GM12878 (cell line): Measurements from ENCODE around the gene NHERF1. TPM values are rescaled to one million over a fixed set of nuclear protein-coding genes. Genes with fewer than 3 reads are reported as not detected.

Experiments
- BRCA1 ChIP-seq: IDR thresholded peaks from 2 replicates; pipeline ENCODE4 v1.6.1; 2011; ENCODE audit warnings: low read depth, low read length, improper control_type of control experiment
- CEBPZ ChIP-seq: fragments of 150-350 bp; IDR thresholded peaks from 2 replicates; pipeline ENCODE4 v1.6.1; 2016; ENCODE audit warnings: low read depth, low read length
- CREB1 ChIP-seq: IDR thresholded peaks from 2 replicates; pipeline ENCODE4 v1.6.1; 2012; ENCODE audit warnings: low read depth, mild to moderate bottlenecking, inconsistent platforms
- CREM ChIP-seq: IDR thresholded peaks from 2 replicates; pipeline ENCODE4 v1.6.1; 2014; ENCODE audit warnings: antibody characterized with exemption, low read depth
- FOS ChIP-seq: IDR thresholded peaks from 3 replicates; pipeline ENCODE4 v1.6.1; 2011; ENCODE audit warnings: borderline replicate concordance; ENCODE audit not compliant: insufficient read length; ENCODE audit errors: extremely low read depth
- IKZF1 ChIP-seq: fragments of 450-650 bp; conservative IDR thresholded peaks from 2 replicates; pipeline ENCODE4 v1.6.1; 2017; ENCODE audit warnings: antibody characterized with exemption, mild to moderate bottlenecking
- LARP7 ChIP-seq: fragments of 450-650 bp; IDR thresholded peaks from 2 replicates; pipeline ENCODE4 v1.6.1; 2017; ENCODE audit warnings: mild to moderate bottlenecking
- MYB ChIP-seq: fragments of 150-350 bp; IDR thresholded peaks from 2 replicates; pipeline ENCODE4 v1.6.1; 2014; ENCODE audit warnings: mild to moderate bottlenecking, low read depth, low read length, borderline replicate concordance
- MYC ChIP-seq: IDR thresholded peaks from 2 replicates; pipeline ENCODE4 v1.6.1; 2011; ENCODE audit warnings: mild to moderate bottlenecking, low read length, moderate library complexity, inconsistent platforms; ENCODE audit not compliant: insufficient read depth, insufficient replicate concordance, insufficient read length, severe bottlenecking
- NFYB ChIP-seq: IDR thresholded peaks from 2 replicates; pipeline ENCODE4 v1.6.1; 2011; ENCODE audit warnings: low read depth, mild to moderate bottlenecking, low read length, improper control_type of control experiment, moderate library complexity; ENCODE audit not compliant: insufficient read depth
- NKRF ChIP-seq: fragments of 450-650 bp; conservative IDR thresholded peaks from 2 replicates; pipeline ENCODE4 v1.6.1; 2017; ENCODE audit warnings: mild to moderate bottlenecking, moderate library complexity
- NR2C1 ChIP-seq: fragments of 450-650 bp; IDR thresholded peaks from 2 replicates; pipeline ENCODE4 v1.6.1; 2017; ENCODE audit warnings: antibody characterized with exemption, mild to moderate bottlenecking, moderate library complexity
- NRF1 ChIP-seq: conservative IDR thresholded peaks from 2 replicates; pipeline ENCODE4 v1.6.1; 2011; ENCODE audit warnings: mild to moderate bottlenecking, low read depth, low read length, improper control_type of control experiment
- POLR2AphosphoS5 ChIP-seq: IDR thresholded peaks from 2 replicates; pipeline ENCODE4 v1.6.1; 2011; ENCODE audit warnings: mild to moderate bottlenecking, low read length, inconsistent platforms
- RAD51 ChIP-seq: fragments of 450-650 bp; IDR thresholded peaks from 2 replicates; pipeline ENCODE4 v1.6.1; 2016; ENCODE audit warnings: moderate library complexity, mild to moderate bottlenecking, inconsistent platforms
- RFX5 ChIP-seq: IDR thresholded peaks from 2 replicates; pipeline ENCODE4 v1.6.1; 2011; ENCODE audit warnings: low read depth, low read length, improper control_type of control experiment
- SMAD1 ChIP-seq: fragments of 450-650 bp; IDR thresholded peaks from 2 replicates; pipeline ENCODE4 v1.6.1; 2018; ENCODE audit warnings: mild to moderate bottlenecking, low read depth; ENCODE audit not compliant: partially characterized antibody
- polyA plus RNA-seq, 11 experiments: library from polyadenylated mRNA; depleted of rRNA in 4 of 11; unstranded in 6 of 11; stranded (reverse) in 5 of 11; fragments of >200 nt; fragmentation: Nextera tagmentation in 4 of 11; fragmentation: Illumina TruSeq in 1 of 11; extraction: Ambion mirVana in 4 of 11; extraction: Trizol in 1 of 11; gene quantifications; 1 replicate in 1 of 11; 2 replicates in 10 of 11; pipeline versions ENCODE4 v1.2.1 to v1.2.3, GENCODE V29; 2011 to 2016; ENCODE audit warnings: inconsistent platforms in 2 of 11, missing spikeins in 2 of 11, low read depth in 1 of 11
- total RNA-seq, 4 experiments: library from RNA; depleted of rRNA in 3 of 4; stranded (reverse); fragments of >200 nt in 3 of 4; fragmentation: Illumina TruSeq in 1 of 4; extraction: Trizol in 1 of 4; gene quantifications; 2 replicates each; pipeline versions ENCODE4 v1.2.1 to v1.2.3, GENCODE V29; 2013 to 2021
- TF ChIP-seq, protein P1 (sequence below): fragments of 450-650 bp; IDR thresholded peaks from 2 replicates; pipeline ENCODE4 v1.6.1; 2017; ENCODE audit warnings: mild to moderate bottlenecking, low read depth, inconsistent platforms; ENCODE audit not compliant: poor library complexity, severe bottlenecking
- TF ChIP-seq, protein P2 (sequence below), 3 experiments: IDR thresholded peaks in 2 of 3; conservative IDR thresholded peaks in 1 of 3; 2 replicates each; pipeline ENCODE4 v1.5.1; 2011; ENCODE audit warnings: low read depth in 3 of 3, low read length in 3 of 3, mild to moderate bottlenecking in 3 of 3, control low read depth in 2 of 3, moderate library complexity in 2 of 3, inconsistent platforms in 1 of 3, mixed read lengths in 1 of 3; ENCODE audit not compliant: control insufficient read depth in 2 of 3, insufficient read depth in 1 of 3; ENCODE audit errors: extremely low read depth in 1 of 3

NHERF1 gene
- total and polyA plus RNA-seq, 10 of the 15 experiments (the other 5 are each of a cell fraction or from before 2014, with no cell fraction given) = 13.4 to 61.6 (median 39.0) TPM

DNA sequence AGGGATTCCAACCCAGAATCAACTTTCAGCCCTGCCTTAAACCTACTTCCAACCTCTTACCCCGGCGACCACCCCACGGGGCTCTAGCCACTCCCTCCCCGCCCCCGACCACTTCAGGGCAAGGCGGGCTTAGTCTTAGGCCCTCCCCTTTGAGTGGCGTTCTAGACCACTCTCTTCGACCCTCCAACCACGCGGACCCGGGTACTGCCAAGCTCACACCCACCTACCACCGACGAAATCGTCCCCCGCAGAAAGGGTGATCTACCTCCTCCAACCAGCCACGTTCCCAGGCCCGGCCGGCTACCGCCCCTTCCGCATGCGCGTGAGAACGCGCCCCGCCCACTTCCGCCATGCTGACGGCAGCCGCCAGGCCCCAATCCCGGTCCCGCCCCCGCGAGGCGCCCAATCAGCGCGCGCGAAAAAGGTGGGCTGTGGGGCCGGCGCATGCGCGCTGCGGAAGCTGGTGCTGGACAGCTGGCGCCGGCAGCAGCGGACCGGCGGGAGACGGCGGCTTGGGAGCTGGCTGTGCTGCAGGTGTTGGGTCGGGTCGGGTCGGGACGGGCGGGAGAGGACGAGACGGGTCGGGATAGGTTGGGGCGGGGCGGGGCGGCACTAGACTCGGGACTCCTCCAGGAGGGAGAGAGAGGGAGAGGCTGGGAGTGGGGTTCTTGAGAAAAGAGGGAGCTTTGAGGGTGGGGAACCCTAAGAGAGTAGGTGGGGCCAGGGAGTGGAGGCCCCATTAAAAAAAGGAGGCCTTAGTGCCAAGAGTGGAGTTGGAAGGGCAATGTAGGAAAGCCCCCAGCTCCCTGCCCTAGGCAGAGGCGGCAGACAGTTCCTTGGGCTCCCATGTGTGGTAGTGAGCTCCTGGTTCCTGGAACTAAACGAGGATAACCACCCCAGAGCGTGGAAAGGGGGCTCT lies 27.9 kb downstream of the NHERF1 start, which contains the start of gene NAT9 (continued):
- TF ChIP-seq, protein P1, sequence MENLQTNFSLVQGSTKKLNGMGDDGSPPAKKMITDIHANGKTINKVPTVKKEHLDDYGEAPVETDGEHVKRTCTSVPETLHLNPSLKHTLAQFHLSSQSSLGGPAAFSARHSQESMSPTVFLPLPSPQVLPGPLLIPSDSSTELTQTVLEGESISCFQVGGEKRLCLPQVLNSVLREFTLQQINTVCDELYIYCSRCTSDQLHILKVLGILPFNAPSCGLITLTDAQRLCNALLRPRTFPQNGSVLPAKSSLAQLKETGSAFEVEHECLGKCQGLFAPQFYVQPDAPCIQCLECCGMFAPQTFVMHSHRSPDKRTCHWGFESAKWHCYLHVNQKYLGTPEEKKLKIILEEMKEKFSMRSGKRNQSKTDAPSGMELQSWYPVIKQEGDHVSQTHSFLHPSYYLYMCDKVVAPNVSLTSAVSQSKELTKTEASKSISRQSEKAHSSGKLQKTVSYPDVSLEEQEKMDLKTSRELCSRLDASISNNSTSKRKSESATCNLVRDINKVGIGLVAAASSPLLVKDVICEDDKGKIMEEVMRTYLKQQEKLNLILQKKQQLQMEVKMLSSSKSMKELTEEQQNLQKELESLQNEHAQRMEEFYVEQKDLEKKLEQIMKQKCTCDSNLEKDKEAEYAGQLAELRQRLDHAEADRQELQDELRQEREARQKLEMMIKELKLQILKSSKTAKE = no peak
- TF ChIP-seq MYB (no peak), RFX5 (no peak), CREB1 (peak; percentile 88), CEBPZ (no peak), CREM (no peak), RAD51 (no peak), POLR2AphosphoS5 (peak; percentile 87), MYC (peak; percentile 69), NFYB (peak; percentile 73; the same call in 1 of the 2 replicates), IKZF1 (peak; percentile 91), SMAD1 (no peak), NR2C1 (peak; percentile 14; the same call in 1 of the 2 replicates), NKRF (peak; percentile 87), NRF1 (peak; percentile 82), LARP7 (peak; percentile 79), BRCA1 (no peak), FOS (no peak)
- TF ChIP-seq, protein P2, sequence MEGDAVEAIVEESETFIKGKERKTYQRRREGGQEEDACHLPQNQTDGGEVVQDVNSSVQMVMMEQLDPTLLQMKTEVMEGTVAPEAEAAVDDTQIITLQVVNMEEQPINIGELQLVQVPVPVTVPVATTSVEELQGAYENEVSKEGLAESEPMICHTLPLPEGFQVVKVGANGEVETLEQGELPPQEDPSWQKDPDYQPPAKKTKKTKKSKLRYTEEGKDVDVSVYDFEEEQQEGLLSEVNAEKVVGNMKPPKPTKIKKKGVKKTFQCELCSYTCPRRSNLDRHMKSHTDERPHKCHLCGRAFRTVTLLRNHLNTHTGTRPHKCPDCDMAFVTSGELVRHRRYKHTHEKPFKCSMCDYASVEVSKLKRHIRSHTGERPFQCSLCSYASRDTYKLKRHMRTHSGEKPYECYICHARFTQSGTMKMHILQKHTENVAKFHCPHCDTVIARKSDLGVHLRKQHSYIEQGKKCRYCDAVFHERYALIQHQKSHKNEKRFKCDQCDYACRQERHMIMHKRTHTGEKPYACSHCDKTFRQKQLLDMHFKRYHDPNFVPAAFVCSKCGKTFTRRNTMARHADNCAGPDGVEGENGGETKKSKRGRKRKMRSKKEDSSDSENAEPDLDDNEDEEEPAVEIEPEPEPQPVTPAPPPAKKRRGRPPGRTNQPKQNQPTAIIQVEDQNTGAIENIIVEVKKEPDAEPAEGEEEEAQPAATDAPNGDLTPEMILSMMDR (IDR thresholded peaks at IDR 0.05 in 2 of 3, conservative IDR thresholded peaks at IDR 0.05 in 1 of 3; ENCODE audit: control insufficient read depth in 2 of 3, extremely low read depth in 1 of 3, insufficient read depth in 1 of 3, low read depth in 3 of 3, low read length in 3 of 3) = no peak
